ENCODE results near the gene ATAD3C.
A peak's percentile ranks its signal among the peaks of the same experiment; 100 is the strongest.
"Not testable (repeated sequence)": the region's sequence is repeated elsewhere in the genome, so short reads cannot be mapped to it uniquely, and the experiment has no call there.

ATAD3C gene

GRCh38 chr1:1508775-1509464 is 59.4 kb downstream of the ATAD3C start:
- DNase-seq (ENCODE audit: low spot score), result not testable (repeated sequence)

GRCh38 chr1:1509465-1509850 is 60.0 kb downstream of the ATAD3C start:
- DNase-seq (ENCODE audit: low spot score), result not testable (repeated sequence)

GRCh38 chr1:1510912-1511532 is 61.5 kb downstream of the ATAD3C start:
- no peak for DNase-seq (ENCODE audit: low spot score)

GRCh38 chr1:1511533-1512285 is 62.2 kb downstream of the ATAD3C start, which contains the start of gene ATAD3A:
ATAD3A (plus strand) TSS chr1:1512162; CDS start chr1:1512269, 107 bp downstream.
- DNase-seq (ENCODE audit: low spot score), result peak; percentile 98

- not testable (repeated sequence) for DNase-seq (ENCODE audit: low spot score)
These were observed 62.9 kb downstream of the ATAD3C start for GRCh38 chr1:1512425-1512824.

- not testable (repeated sequence) for DNase-seq (ENCODE audit: low spot score)
These were observed 64.2 kb downstream of the ATAD3C start for GRCh38 chr1:1513675-1514074.

GRCh38 chr1:1514376-1514775 is 64.9 kb downstream of the ATAD3C start:
- DNase-seq (ENCODE audit: low spot score), result not testable (repeated sequence)

GRCh38 chr1:1516923-1517322 is 67.4 kb downstream of the ATAD3C start:
- not testable (repeated sequence) for DNase-seq (ENCODE audit: low spot score)

- DNase-seq (ENCODE audit: low spot score), result no peak
These were observed 68.6 kb downstream of the ATAD3C start for GRCh38 chr1:1517973-1518620.

GRCh38 chr1:1518621-1519007 is 69.1 kb downstream of the ATAD3C start:
- not testable (repeated sequence) for DNase-seq (ENCODE audit: low spot score)
